H1 (cell line): ENCODE data around the gene SEPTIN2. TPM values are rescaled to one million over a fixed set of nuclear protein-coding genes. Genes with fewer than 3 reads are reported as not detected.

Experiments used
- CTCF ChIA-PET: fragments of 300-600 bp; sonication (Branson Sonifier 250); formaldehyde crosslinking; loops from one replicate; lab custom pipeline; 2021; ENCODE audit not compliant: partially characterized antibody; lab: Charles Lee
- POLR2A ChIA-PET: fragments of 300-600 bp; sonication (Branson Sonifier 250); formaldehyde crosslinking; loops from one replicate; lab custom pipeline; 2021; ENCODE audit warnings: inconsistent platforms; ENCODE audit not compliant: partially characterized antibody; lab: Charles Lee
- DNase-seq, 2 experiments: peaks; one replicate each; pipeline versions ENCODE4 v3.0.0 to v3.0.0-alpha.2; 2010 to 2022; ENCODE audit warnings: low spot score in 2 of 2, low read depth in 1 of 2, mixed read lengths in 1 of 2
- FAIRE-seq: peaks from 2 replicates; lab custom pipeline; 2011; peaks lifted over from hg19 to GRCh38; lab: Jason Lieb, UNC
- H2AFZ ChIP-seq: 2 replicates; pipeline ENCODE4 v1.8.1; 2012; ENCODE audit warnings: low read length, inconsistent platforms
- H2AK5ac ChIP-seq: 2 replicates; pipeline ENCODE4 v1.6.1; 2013; ENCODE audit warnings: low read depth, low read length
- H2BK120ac ChIP-seq: replicated peaks from 2 replicates; pipeline ENCODE3; 2013; ENCODE audit warnings: low read depth, low read length, inconsistent platforms
- H2BK12ac ChIP-seq: 2 replicates; pipeline ENCODE4 v1.6.1; 2013; ENCODE audit warnings: low read depth, low read length
- H2BK15ac ChIP-seq: 2 replicates; pipeline ENCODE4 v1.6.1; 2013; ENCODE audit warnings: low read length
- H2BK20ac ChIP-seq: 2 replicates; pipeline ENCODE4 v1.6.1; 2013; ENCODE audit warnings: low read length
- H2BK5ac ChIP-seq: 2 replicates; pipeline ENCODE4 v1.6.1; 2013; ENCODE audit warnings: low read depth, low read length
- H3K14ac ChIP-seq: 2 replicates; pipeline ENCODE4 v1.6.1; 2013; ENCODE audit warnings: inconsistent platforms; ENCODE audit not compliant: insufficient read length
- H3K18ac ChIP-seq: 2 replicates; pipeline ENCODE4 v1.6.1; 2013; ENCODE audit warnings: low read length; ENCODE audit errors: extremely low read depth
- H3K23ac ChIP-seq: 2 replicates; pipeline ENCODE4 v1.6.1; 2013; ENCODE audit warnings: inconsistent platforms; ENCODE audit not compliant: insufficient read length
- H3K23me2 ChIP-seq: 2 replicates; pipeline ENCODE4 v1.6.1; 2013; ENCODE audit warnings: low read depth, low read length
- H3K27ac ChIP-seq: 2 replicates; pipeline ENCODE4 v1.6.1; 2011; ENCODE audit warnings: low read depth, low read length, inconsistent platforms
- H3K27me3 ChIP-seq, 4 experiments: replicated peaks in 1 of 4; 1 replicate in 1 of 4; 2 replicates in 3 of 4; pipeline versions ENCODE4 v1.6.1 to v1.8.1; 2011 to 2013; ENCODE audit warnings: low read length in 3 of 4, mild to moderate bottlenecking in 3 of 4, inconsistent platforms in 2 of 4, mixed read lengths in 2 of 4, moderate library complexity in 1 of 4; ENCODE audit not compliant: control insufficient read depth in 3 of 4, insufficient read depth in 3 of 4; ENCODE audit errors: extremely low read depth in 1 of 4
- H3K36me3 ChIP-seq, 4 experiments: 2 replicates each; pipeline versions ENCODE4 v1.6.1 to v1.8.1; 2011 to 2013; ENCODE audit warnings: mild to moderate bottlenecking in 4 of 4, low read length in 3 of 4, moderate library complexity in 2 of 4, control low read depth in 1 of 4, inconsistent platforms in 1 of 4; ENCODE audit not compliant: insufficient read depth in 4 of 4, control insufficient read depth in 2 of 4
- H3K4ac ChIP-seq: replicated peaks from 2 replicates; pipeline ENCODE3; 2013; ENCODE audit warnings: low read length, low read depth, mixed read lengths, inconsistent platforms; ENCODE audit not compliant: insufficient read length
- H3K4me1 ChIP-seq, 4 experiments: replicated peaks in 1 of 4; 1 replicate in 1 of 4; 2 replicates in 3 of 4; pipeline versions ENCODE4 v1.6.1 to v1.8.1; 2011 to 2013; ENCODE audit warnings: low read length in 3 of 4, inconsistent platforms in 2 of 4, mixed read lengths in 1 of 4; ENCODE audit not compliant: insufficient read depth in 4 of 4, control insufficient read depth in 3 of 4
- H3K4me2 ChIP-seq, 2 experiments: 2 replicates each; pipeline versions ENCODE4 v1.6.1 to v1.8.1; 2011 to 2013; ENCODE audit warnings: low read depth in 2 of 2, low read length in 2 of 2, control low read depth in 1 of 2, inconsistent platforms in 1 of 2, mild to moderate bottlenecking in 1 of 2; ENCODE audit not compliant: insufficient read depth in 1 of 2
- H3K4me3 ChIP-seq, 4 experiments: fragments of 200-600, 300-600 bp in 1 of 4; sonication (generic), shearing (Covaris generic), sonication (Bioruptor Twin) in 1 of 4; 2 replicates each; pipeline versions ENCODE4 v1.5.1 to v1.8.1; 2011 to 2016; ENCODE audit warnings: low read length in 4 of 4, low read depth in 3 of 4, control low read depth in 2 of 4, inconsistent platforms in 2 of 4, mild to moderate bottlenecking in 2 of 4, mixed read lengths in 1 of 4, moderate library complexity in 1 of 4; ENCODE audit not compliant: insufficient read depth in 2 of 4; ENCODE audit errors: extremely low read depth in 1 of 4
- H3K56ac ChIP-seq: replicated peaks from 2 replicates; pipeline ENCODE3; 2013; ENCODE audit warnings: low read depth, mild to moderate bottlenecking, mixed read lengths, low read length, inconsistent platforms; ENCODE audit not compliant: insufficient read length
- H3K79me1 ChIP-seq: 2 replicates; pipeline ENCODE4 v1.6.1; 2013; ENCODE audit warnings: low read depth, low read length, control low read depth
- H3K79me2 ChIP-seq, 2 experiments: 2 replicates each; pipeline versions ENCODE4 v1.6.1 to v1.8.1; 2012 to 2013; ENCODE audit warnings: low read length in 2 of 2, mild to moderate bottlenecking in 2 of 2, inconsistent platforms in 1 of 2; ENCODE audit not compliant: insufficient read depth in 2 of 2, control insufficient read depth in 1 of 2
- H3K9ac ChIP-seq, 4 experiments: replicated peaks in 1 of 4; 1 replicate in 1 of 4; 2 replicates in 3 of 4; pipeline versions ENCODE4 v1.6.1 to v1.8.1; 2011 to 2013; ENCODE audit warnings: low read depth in 3 of 4, low read length in 3 of 4, control low read depth in 2 of 4, mild to moderate bottlenecking in 2 of 4, moderate library complexity in 2 of 4, inconsistent platforms in 1 of 4; ENCODE audit errors: extremely low read depth in 1 of 4
- H3K9me3 ChIP-seq, 2 experiments: 2 replicates each; pipeline versions ENCODE4 v1.6.1 to v1.8.1; 2012 to 2013; ENCODE audit warnings: mild to moderate bottlenecking in 2 of 2, moderate library complexity in 2 of 2, control low read depth in 1 of 2, inconsistent platforms in 1 of 2, low read depth in 1 of 2, low read length in 1 of 2, mixed read lengths in 1 of 2; ENCODE audit not compliant: insufficient read depth in 2 of 2
- H4K20me1 ChIP-seq, 2 experiments: replicated peaks in 1 of 2; 2 replicates each; pipeline versions ENCODE3 to v1.8.1; 2011 to 2013; ENCODE audit warnings: inconsistent platforms in 2 of 2, low read length in 2 of 2, mild to moderate bottlenecking in 1 of 2; ENCODE audit not compliant: insufficient read depth in 2 of 2, control insufficient read depth in 1 of 2
- H4K5ac ChIP-seq: 2 replicates; pipeline ENCODE4 v1.6.1; 2013; ENCODE audit warnings: low read length, low read depth, mixed read lengths, inconsistent platforms; ENCODE audit not compliant: insufficient read length
- H4K8ac ChIP-seq: 2 replicates; pipeline ENCODE4 v1.8.0; 2013; ENCODE audit warnings: mild to moderate bottlenecking, moderate library complexity, low read length, inconsistent platforms; ENCODE audit not compliant: insufficient read depth; ENCODE audit errors: extremely low read depth
- H4K91ac ChIP-seq: replicated peaks from 2 replicates; pipeline ENCODE3; 2013; ENCODE audit warnings: low read length, mixed read lengths, inconsistent platforms; ENCODE audit not compliant: insufficient read length
- BACH1 ChIP-seq: IDR thresholded peaks from 2 replicates; pipeline ENCODE4 v1.6.1; 2012; ENCODE audit warnings: low read length, improper control_type of control experiment
- CEBPB ChIP-seq: IDR thresholded peaks from 2 replicates; pipeline ENCODE4 v1.6.1; 2012; ENCODE audit warnings: low read depth, low read length
- CTBP2 ChIP-seq: IDR thresholded peaks from 2 replicates; pipeline ENCODE4 v1.7.0; 2011; ENCODE audit warnings: borderline replicate concordance, mild to moderate bottlenecking, moderate library complexity, mixed read lengths, low read length; ENCODE audit not compliant: insufficient read depth, insufficient read length
- EP300 ChIP-seq, 2 experiments: IDR thresholded peaks; 1 replicate in 1 of 2; 2 replicates in 1 of 2; pipeline ENCODE4 v1.6.1; 2011 to 2012; ENCODE audit warnings: low read depth in 2 of 2, low read length in 2 of 2, mild to moderate bottlenecking in 2 of 2, borderline replicate concordance in 1 of 2, inconsistent platforms in 1 of 2, moderate library complexity in 1 of 2
- HDAC6 ChIP-seq: IDR thresholded peaks from one replicate; pipeline ENCODE4 v1.7.1; 2012; ENCODE audit warnings: low read depth, mild to moderate bottlenecking, inconsistent platforms, low read length, moderate library complexity
- PHF8 ChIP-seq: fragments of 200-600 bp; sonication (generic); conservative IDR thresholded peaks from 2 replicates; pipeline ENCODE4 v1.7.1; 2012; ENCODE audit warnings: low read depth, mild to moderate bottlenecking, inconsistent platforms, low read length, moderate library complexity
- RAD21 ChIP-seq, 2 experiments: IDR thresholded peaks in 1 of 2; conservative IDR thresholded peaks in 1 of 2; 2 replicates each; pipeline ENCODE4 v1.6.1; 2011; ENCODE audit warnings: low read depth in 2 of 2, low read length in 2 of 2, improper control_type of control experiment in 1 of 2, inconsistent platforms in 1 of 2, mild to moderate bottlenecking in 1 of 2, moderate library complexity in 1 of 2
- RFX5 ChIP-seq: IDR thresholded peaks from 2 replicates; pipeline ENCODE4 v1.6.1; 2011; ENCODE audit warnings: low read depth, low read length, improper control_type of control experiment, borderline replicate concordance
- RXRA ChIP-seq: IDR thresholded peaks from 2 replicates; pipeline ENCODE4 v1.6.1; 2011; ENCODE audit warnings: low read depth, mild to moderate bottlenecking, low read length, moderate library complexity; ENCODE audit not compliant: insufficient read depth
- WGBS, 2 experiments: shearing (Covaris generic) in 1 of 2; methylation state at CpG; one replicate each; pipeline versions ENCODE4 v1.1.6 to v1.1.7; 2013 to 2015; ENCODE audit warnings: low lambda C conversion rate in 2 of 2, mixed read lengths in 2 of 2, inconsistent platforms in 1 of 2, low coverage in 1 of 2, missing lambda C conversion rate in 1 of 2; ENCODE audit not compliant: insufficient replicate concordance in 2 of 2, insufficient coverage in 1 of 2, insufficient read length in 1 of 2; ENCODE audit errors: extremely low coverage in 1 of 2, missing lambda C conversion rate in 1 of 2; 5-methylcytosine and 5-hydroxymethylcytosine counted together
- polyA plus RNA-seq, 7 experiments: library from polyadenylated mRNA; depleted of rRNA in 3 of 7; stranded (reverse) in 5 of 7; unstranded in 2 of 7; fragments of >200 nt in 5 of 7; fragments of 200-250 nt in 2 of 7; gene quantifications; 1 replicate in 5 of 7; 2 replicates in 1 of 7; 4 replicates in 1 of 7; pipeline versions ENCODE4 v1.2.1 to v1.2.3, GENCODE V29; 2011 to 2013; ENCODE audit warnings: missing spikeins in 2 of 7, mixed read lengths in 2 of 7
- total RNA-seq: library from RNA; stranded (reverse); fragmentation: NEBNext Ultra II Directional; extraction: Animal tissue kit (Norgen Biotek cat#: 25700); gene quantifications from 2 replicates; pipeline ENCODE4 v1.2.1, GENCODE V29; 2021

SEPTIN2 gene
- total and polyA plus RNA-seq, 2 of the 8 experiments (the other 6 are each of a cell fraction or from before 2014, with no cell fraction given): 392 to 650 TPM

- H3K18ac ChIP-seq: no peak overlapping the region
- no peak overlapping the region for H3K23ac ChIP-seq
- peak overlapping the region; percentile 66 for H2BK5ac ChIP-seq
- no peak overlapping the region for H3K56ac ChIP-seq
- 86% methylated on average over 13 of the region's 13 CpGs; no CpG with 5 or more reads in 1 of the 2 experiments for WGBS, 2 experiments
- CTCF ChIA-PET: interaction anchor here (0.7 to 2.7 kb wide), 6 partner anchors 8 to 48 kb away, joined by 3 to 16 read pairs (median 4); no protein-coding TSS in a partner anchor
- H4K20me1 ChIP-seq: peaks cover 15 to 21% of the 10 kb centered on the region in 2 experiments
- DNase-seq (no peak), FAIRE-seq (no peak)
- H3K23me2 ChIP-seq: no peaks in the 10 kb centered on the region
- H3K14ac ChIP-seq: no peak overlapping the region
- no peak overlapping the region for H2BK15ac ChIP-seq
- TF ChIP-seq HDAC6: no peak
- no peak for TF ChIP-seq EP300 (IDR thresholded peaks at IDR 0.05; ENCODE audit: borderline replicate concordance in 1 of 2, low read depth in 2 of 2, low read length in 2 of 2)
- no peak for TF ChIP-seq RXRA
- TF ChIP-seq CTBP2: no peak
- TF ChIP-seq PHF8: no peak
- no peak for TF ChIP-seq RFX5
- no peak for TF ChIP-seq BACH1
- TF ChIP-seq RAD21 (IDR thresholded peaks at IDR 0.05 in 1 of 2, conservative IDR thresholded peaks at IDR 0.05 in 1 of 2; ENCODE audit: low read depth in 2 of 2, low read length in 2 of 2): no peak
- no peak for TF ChIP-seq CEBPB
- H3K79me1 ChIP-seq: peaks cover 20% of the 10 kb centered on the region
- 0 out of 2 replicates have a peak overlapping the region, but pooled peaks have one; percentile 39 for H2AK5ac ChIP-seq
- no peak overlapping the region for H4K8ac ChIP-seq
- H3K4me3 ChIP-seq: no peak overlapping the region
- H2BK12ac ChIP-seq: no peak overlapping the region
- H3K4me1 ChIP-seq: peaks cover 0 to 6% (median 1%) of the 10 kb centered on the region in 4 experiments; a peak in 2 of 7 replicates
- H3K4me2 ChIP-seq: no peak overlapping the region
- no peak overlapping the region for H3K27ac ChIP-seq
- H2BK20ac ChIP-seq: no peak overlapping the region
- no peaks in the 10 kb centered on the region for H3K36me3 ChIP-seq
- POLR2A ChIA-PET: interaction anchor here (0.7 to 4.6 kb wide), 7 partner anchors 9 to 242 kb away, joined by 3 to 47 read pairs (median 3); partner anchors contain the start of genes HDLBP and SEPTIN2
- peaks cover 41 to 97% of the 10 kb centered on the region in 2 experiments for H3K79me2 ChIP-seq
- H3K9ac ChIP-seq: peak overlapping the region in 1 of 4 experiments; percentile 48; a peak in 1 of 7 replicates
- H3K4ac ChIP-seq: no peak overlapping the region
- no peak overlapping the region for H4K5ac ChIP-seq
- no peak overlapping the region for H2AFZ ChIP-seq
- H2BK120ac ChIP-seq: no peak overlapping the region
- no peak overlapping the region for H4K91ac ChIP-seq
- no peaks in the 10 kb centered on the region for H3K9me3 ChIP-seq
- no peaks in the 10 kb centered on the region for H3K27me3 ChIP-seq
Observed at GRCh38 chr2:241302759-241303651, 12.7 kb upstream of the SEPTIN2 start.
